Activated CD4-positive, alpha-beta T cell treated with anti-CD3 and anti-CD28 coated beads, Interleukin-2, amount 50 U/mL, for 48 hours (primary cell): ENCODE measurements around the gene ZMYND15.
"Not testable (repeated sequence)": the region's sequence is repeated elsewhere in the genome, so short reads cannot be mapped to it uniquely, and the experiment has no call there.

ENCODE experiments used
- DNase-seq, 2 experiments: peaks; one replicate each; pipeline ENCODE4 v3.0.0-alpha.2; 2020

ZMYND15 gene, protein sequence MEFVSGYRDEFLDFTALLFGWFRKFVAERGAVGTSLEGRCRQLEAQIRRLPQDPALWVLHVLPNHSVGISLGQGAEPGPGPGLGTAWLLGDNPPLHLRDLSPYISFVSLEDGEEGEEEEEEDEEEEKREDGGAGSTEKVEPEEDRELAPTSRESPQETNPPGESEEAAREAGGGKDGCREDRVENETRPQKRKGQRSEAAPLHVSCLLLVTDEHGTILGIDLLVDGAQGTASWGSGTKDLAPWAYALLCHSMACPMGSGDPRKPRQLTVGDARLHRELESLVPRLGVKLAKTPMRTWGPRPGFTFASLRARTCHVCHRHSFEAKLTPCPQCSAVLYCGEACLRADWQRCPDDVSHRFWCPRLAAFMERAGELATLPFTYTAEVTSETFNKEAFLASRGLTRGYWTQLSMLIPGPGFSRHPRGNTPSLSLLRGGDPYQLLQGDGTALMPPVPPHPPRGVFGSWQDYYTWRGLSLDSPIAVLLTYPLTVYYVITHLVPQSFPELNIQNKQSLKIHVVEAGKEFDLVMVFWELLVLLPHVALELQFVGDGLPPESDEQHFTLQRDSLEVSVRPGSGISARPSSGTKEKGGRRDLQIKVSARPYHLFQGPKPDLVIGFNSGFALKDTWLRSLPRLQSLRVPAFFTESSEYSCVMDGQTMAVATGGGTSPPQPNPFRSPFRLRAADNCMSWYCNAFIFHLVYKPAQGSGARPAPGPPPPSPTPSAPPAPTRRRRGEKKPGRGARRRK

DNA sequence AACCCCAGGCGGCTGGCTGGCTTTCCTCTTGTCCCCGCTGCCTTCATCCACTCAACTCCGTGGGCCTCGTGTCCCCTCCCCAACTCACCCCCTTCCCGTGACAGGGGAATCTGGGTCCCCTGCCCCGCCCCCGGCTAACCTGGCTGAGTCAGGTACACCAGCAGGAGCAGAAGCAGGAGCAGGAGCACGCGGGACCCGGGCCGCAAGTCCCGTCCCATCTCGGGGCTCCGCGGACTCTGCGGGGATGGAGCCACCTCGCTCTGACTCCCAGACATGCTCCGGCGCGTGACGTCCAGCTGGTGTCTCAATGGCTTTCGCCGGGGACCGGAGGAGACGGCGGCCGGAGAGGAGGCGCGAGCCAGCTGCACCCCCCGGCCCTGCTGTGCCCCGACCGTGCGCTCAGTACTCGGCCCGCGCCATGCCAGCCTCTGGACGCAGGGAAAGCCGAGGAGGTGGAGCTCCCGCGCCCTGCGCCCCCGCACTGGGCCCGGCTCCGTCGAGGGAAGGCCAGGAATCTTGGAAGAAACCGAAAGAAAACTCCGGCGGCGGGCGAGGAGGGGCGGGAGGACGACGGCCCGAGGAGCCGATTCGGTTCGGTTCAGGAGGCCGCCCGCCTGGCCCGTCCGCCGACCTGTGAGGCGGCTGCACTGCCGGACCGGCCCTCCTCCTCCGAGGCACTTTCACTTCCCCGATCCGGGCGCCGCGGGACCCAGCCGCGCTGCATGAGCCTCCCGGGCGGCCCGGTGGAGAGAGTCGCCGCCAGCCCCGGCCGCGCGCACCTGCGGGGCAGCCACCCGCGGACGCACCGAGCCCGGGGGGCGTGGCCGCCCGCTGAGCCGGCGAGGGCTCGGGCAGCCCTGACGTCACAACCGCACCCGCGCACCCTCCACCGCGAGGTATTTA, at the start of gene ZMYND15, which contains the start of gene CXCL16:
Gene ZMYND15, plus strand, starts transcription at position 712 of the 903 bp plus-strand sequence. CDS start 716 bp downstream, outside the sequence.
Gene CXCL16, minus strand, starts transcription at position 807 of the 903 bp plus-strand sequence. Its CDS starts 589 bp downstream, at position 218.
- DNase-seq, result peak; percentile 52 to 56

DNA sequence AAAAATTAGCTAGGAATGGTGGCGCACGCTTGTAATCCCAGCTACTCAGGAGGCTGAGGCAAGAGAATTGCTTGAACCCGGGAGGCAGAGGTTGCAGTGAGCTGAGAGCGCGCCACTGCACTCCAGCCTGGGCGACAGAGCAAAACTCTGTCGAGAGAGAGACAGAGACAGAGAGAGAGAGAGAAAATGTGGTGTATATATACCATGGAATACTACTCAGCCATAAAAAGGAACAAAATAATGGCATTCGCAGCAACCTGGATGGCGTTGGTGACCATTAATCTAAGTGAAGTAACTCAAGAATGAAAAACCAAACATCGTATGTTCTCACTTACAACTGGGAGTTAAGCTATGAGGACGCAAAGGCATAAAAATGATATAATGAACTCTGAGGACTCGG, 49.8 kb upstream of the ZMYND15 start:
- not testable (repeated sequence) for DNase-seq

- DNase-seq, result no peak
These were observed 48.9 kb upstream of the ZMYND15 start for GRCh38 chr17:4690745-4691144.

DNA sequence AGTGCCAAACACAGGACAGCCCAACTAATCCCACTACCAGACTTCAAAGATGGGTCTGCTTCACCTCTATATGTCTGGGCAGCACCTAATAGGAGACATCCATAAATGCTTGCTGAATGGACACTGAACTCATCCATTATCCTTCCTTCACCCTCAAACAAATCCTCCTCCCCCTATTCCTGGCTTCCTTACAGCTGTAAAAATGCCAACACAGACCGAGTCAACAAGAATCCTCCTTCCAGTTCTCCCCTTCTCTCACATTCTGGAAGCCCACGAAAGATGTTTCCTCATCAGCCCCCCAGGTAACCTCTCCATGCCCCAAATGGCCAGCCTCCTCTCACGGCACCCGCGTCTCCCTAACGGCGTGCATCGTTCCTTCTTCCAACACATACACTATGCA, 47.9 kb upstream of the ZMYND15 start:
- DNase-seq, result no peak

GRCh38 chr17:4693416-4693815, 46.2 kb upstream of the ZMYND15 start:
- DNase-seq, result no peak

DNA sequence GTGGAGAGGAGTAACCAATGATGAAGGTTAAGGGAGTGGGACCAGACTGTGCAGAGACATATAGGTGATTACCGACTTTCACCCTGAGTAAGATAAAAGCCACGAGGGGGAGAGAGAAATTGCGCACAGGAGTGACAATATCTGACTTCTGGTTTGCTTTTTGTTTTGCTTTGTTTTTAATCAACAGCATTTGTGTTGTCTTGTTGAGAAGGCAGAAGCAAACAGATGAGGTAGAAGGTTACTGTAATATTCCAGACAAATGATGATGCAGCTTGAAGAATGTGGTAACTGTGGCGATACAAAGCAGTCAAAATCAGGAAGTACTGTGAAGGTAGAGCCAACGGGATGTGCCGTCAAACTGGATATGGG, 43.2 kb upstream of the ZMYND15 start:
- no peak for DNase-seq

DNA sequence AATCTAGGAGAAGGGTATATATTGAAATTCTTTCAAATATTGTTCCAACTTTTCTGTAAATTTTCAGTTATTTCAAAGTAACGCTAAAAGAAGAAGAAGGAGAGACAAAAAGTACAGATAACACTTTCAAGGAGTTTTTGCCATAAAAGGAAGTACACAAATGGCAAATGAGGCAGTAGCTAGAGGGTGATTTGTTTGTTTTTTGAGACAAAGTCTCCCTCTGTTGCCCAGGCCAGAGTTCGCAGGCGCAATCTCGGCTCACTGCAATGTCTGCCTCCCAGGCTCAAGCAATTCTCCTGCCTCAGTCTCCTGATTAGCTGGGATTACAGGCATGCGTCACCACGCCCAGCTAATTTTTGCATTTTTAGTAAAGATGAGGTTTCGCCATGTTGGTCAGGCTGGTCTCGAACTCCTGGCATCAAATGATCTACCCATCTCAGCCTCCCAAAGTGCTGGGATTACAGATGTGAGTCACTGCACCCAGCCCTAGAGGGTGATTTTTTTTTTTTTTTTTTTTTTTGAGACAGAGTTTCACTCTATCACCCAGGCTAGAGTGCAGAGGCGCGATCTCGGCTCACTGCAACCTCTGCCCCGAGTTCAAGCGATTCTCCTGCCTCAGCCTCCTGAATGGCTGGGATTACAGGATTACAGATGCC, 40.1 kb upstream of the ZMYND15 start:
- DNase-seq, result not testable (repeated sequence)

GRCh38 chr17:4701116-4701515, 38.5 kb upstream of the ZMYND15 start:
- DNase-seq, result no peak

DNA sequence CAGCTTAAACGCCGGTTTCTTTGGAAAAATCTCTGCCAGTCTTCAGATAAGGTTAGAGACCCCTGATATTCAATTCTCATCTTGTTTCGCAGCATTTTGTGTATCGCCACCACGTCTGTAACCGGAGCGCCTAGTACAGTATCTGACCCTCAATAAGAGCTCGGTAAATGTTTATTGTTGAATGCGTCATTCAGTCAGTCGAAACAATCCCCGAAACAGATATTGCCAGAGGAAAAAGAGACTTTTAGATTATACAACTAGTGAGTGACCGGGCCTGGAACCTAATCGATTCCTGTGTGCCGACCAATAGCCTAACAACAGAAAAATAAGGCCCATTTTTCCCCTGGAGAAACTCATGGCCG, 36.3 kb upstream of the ZMYND15 start:
- no peak for DNase-seq

DNA sequence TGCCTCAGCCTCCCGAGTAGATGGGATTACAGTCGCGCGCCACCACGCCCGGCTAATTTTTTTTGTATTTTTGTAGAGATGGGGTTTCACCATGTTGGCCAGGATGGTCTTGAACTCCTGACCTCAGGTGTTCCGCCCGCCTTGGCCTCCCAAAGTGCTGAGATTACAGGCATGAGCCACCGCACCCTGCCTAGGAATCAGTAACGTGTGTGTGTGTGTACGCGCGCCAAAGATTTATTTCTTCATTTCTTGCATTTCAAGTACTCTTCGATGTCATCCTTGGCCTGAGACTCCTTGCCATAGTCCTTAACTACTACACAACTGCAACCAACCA, 35.1 kb upstream of the ZMYND15 start:
- peak in 1 of 2 experiments; percentile 35 for DNase-seq

DNA sequence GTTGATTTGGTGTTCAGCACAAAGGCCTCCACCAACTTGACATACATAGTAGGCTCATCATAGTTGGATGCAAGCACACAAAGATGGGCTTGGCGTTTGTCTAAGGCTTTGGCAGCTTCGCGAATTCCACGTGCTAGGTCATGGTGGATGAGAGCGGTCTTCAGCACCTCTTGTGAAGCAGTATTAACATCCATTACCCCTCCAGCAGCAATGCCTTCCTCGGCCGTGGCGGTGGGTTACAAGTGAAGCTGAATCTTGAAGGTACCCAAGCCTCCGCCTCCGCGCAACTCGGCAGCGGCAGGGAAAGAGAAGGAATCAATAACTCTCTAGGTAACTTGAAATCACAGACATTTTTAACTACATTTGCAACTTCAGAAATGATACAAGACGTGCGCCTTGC, 34.6 kb upstream of the ZMYND15 start:
- no peak for DNase-seq

DNA sequence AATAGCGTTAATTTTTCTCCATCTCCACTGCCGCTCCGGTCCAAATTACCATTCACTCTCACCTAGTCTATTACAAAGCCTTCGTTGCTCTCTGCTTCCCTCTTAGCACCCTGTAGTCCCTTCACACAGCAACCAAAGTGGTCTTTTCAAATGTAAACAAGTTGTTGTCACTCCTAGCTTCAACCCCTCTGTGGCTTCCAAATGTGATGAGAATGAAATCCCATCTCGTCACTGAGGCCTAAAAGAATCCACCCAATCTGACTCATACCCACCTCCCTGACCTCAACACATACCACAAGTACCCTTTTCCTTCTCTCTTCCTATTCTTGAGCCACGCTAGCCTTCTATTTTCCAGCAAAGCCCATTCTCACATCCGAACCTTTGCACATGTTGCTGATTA, 33.5 kb upstream of the ZMYND15 start:
- DNase-seq, result no peak

DNA sequence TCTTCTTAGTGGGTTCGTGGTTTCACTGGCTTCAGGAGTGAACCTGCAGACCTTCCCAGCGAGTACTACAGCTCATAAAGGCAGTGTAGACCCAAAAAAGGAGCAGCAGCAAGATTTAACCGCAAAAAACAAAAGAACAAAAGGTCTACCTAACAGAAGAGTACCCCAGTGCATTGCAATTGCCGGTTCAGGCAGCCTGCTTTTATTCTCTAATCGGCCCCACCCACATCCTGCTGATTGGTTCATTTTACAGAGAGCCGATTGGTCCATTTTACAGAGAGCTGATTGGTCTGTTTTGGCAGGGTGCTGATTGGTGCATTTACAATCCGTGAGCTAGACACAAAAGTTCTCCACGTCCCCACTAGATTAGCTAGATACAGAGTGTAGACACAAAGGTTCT, 31.2 kb upstream of the ZMYND15 start:
- DNase-seq, result peak; percentile 52 to 68

GRCh38 chr17:4709794-4710692, 29.6 kb upstream of the ZMYND15 start, which contains the start of gene ARRB2:
Gene ARRB2, plus strand, starts transcription at chr17:4710632. Its CDS starts 90 bp downstream, at chr17:4710722.
- DNase-seq, result peak; percentile 98

- peak; percentile 51 to 56 for DNase-seq
These were observed 28.7 kb upstream of the ZMYND15 start for GRCh38 chr17:4710693-4711634.

DNA sequence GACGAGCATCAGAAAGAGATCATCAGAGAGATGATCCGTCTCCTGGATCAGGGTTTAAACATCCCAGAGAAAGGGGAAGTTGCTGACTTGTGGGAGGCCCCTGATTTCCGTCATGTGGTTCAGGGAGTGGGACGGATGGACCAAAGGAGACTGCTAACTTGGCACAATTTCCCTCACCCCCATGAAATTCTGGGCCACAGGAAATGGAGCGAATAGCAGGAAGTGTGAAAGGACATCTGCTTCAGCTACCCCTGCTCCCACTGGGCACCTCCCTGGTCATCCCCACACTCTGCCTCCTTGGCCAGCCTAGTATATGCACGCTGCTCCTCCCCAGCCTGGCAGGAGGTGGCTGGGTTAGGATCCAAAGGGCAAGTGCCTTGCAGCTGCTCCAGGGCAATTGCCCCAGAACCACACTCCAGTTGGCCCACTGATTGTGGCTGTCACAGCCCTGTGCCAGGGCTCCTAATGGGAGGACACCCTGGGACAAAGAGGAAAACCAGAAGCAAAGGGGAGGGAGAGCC, 27.9 kb upstream of the ZMYND15 start:
- no peak for DNase-seq

- no peak for DNase-seq
These were observed 27.1 kb upstream of the ZMYND15 start for GRCh38 chr17:4712526-4712925.

GRCh38 chr17:4714340-4715062, 25.1 kb upstream of the ZMYND15 start:
- not testable (repeated sequence) for DNase-seq

GRCh38 chr17:4715063-4715744, 24.4 kb upstream of the ZMYND15 start:
- peak; percentile 39 to 47 for DNase-seq
